Measurements from ENCODE around the gene FMNL2. TPM values are rescaled to one million over a fixed set of nuclear protein-coding genes. Genes with fewer than 3 reads are reported as not detected.

The FMNL2 gene
- polyA plus RNA-seq, 1 donor from 2014 or later: 86.5 TPM

GRCh38 chr2:152546230-152546837 lies 211.4 kb downstream of the FMNL2 start:
- Histone ChIP-seq H3F3A (ENCODE audit: insufficient read depth, low read length, poor library complexity, severe bottlenecking) (no peaks in the 10 kb centered on the region), H2AFZ (ENCODE audit: low read depth, low read length) (no peak overlapping the region), H3K79me2 (replicated peaks; ENCODE audit: insufficient read depth, low read length) (no peaks in the 10 kb centered on the region)

GRCh38 chr2:152548111-152548875 lies 213.3 kb downstream of the FMNL2 start:
- peaks cover 3% of the 10 kb centered on the region for H3K36me3 ChIP-seq (ENCODE audit: insufficient read depth, low read length)
- no peak overlapping the region for H3K4me3 ChIP-seq (ENCODE audit: low read length)
- H4K20me1 ChIP-seq (ENCODE audit: insufficient read depth): no peaks in the 10 kb centered on the region
- no peak overlapping the region for H2AFZ ChIP-seq (ENCODE audit: low read depth, low read length)
- TF ChIP-seq SMC3 (conservative IDR thresholded peaks at IDR 0.05; ENCODE audit: poor library complexity): no peak
- TF ChIP-seq MXI1 (conservative IDR thresholded peaks at IDR 0.05; ENCODE audit: poor library complexity, severe bottlenecking): no peak
- no peak for TF ChIP-seq POLR2AphosphoS5 (IDR thresholded peaks at IDR 0.05)
- TF ChIP-seq TAF1 (IDR thresholded peaks at IDR 0.05; ENCODE audit: low read depth): no peak
- no peak for TF ChIP-seq EZH2 (IDR thresholded peaks at IDR 0.05; ENCODE audit: borderline replicate concordance, insufficient read depth, low read length, poor library complexity, severe bottlenecking)
- TF ChIP-seq, protein P1, sequence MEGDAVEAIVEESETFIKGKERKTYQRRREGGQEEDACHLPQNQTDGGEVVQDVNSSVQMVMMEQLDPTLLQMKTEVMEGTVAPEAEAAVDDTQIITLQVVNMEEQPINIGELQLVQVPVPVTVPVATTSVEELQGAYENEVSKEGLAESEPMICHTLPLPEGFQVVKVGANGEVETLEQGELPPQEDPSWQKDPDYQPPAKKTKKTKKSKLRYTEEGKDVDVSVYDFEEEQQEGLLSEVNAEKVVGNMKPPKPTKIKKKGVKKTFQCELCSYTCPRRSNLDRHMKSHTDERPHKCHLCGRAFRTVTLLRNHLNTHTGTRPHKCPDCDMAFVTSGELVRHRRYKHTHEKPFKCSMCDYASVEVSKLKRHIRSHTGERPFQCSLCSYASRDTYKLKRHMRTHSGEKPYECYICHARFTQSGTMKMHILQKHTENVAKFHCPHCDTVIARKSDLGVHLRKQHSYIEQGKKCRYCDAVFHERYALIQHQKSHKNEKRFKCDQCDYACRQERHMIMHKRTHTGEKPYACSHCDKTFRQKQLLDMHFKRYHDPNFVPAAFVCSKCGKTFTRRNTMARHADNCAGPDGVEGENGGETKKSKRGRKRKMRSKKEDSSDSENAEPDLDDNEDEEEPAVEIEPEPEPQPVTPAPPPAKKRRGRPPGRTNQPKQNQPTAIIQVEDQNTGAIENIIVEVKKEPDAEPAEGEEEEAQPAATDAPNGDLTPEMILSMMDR (IDR thresholded peaks at IDR 0.05; ENCODE audit: poor library complexity, severe bottlenecking): no peak
- TF ChIP-seq RAD21 (conservative IDR thresholded peaks at IDR 0.05): no peak
- no peak for TF ChIP-seq EP300 (conservative IDR thresholded peaks at IDR 0.05; ENCODE audit: poor library complexity, severe bottlenecking)
- TF ChIP-seq, protein P2, sequence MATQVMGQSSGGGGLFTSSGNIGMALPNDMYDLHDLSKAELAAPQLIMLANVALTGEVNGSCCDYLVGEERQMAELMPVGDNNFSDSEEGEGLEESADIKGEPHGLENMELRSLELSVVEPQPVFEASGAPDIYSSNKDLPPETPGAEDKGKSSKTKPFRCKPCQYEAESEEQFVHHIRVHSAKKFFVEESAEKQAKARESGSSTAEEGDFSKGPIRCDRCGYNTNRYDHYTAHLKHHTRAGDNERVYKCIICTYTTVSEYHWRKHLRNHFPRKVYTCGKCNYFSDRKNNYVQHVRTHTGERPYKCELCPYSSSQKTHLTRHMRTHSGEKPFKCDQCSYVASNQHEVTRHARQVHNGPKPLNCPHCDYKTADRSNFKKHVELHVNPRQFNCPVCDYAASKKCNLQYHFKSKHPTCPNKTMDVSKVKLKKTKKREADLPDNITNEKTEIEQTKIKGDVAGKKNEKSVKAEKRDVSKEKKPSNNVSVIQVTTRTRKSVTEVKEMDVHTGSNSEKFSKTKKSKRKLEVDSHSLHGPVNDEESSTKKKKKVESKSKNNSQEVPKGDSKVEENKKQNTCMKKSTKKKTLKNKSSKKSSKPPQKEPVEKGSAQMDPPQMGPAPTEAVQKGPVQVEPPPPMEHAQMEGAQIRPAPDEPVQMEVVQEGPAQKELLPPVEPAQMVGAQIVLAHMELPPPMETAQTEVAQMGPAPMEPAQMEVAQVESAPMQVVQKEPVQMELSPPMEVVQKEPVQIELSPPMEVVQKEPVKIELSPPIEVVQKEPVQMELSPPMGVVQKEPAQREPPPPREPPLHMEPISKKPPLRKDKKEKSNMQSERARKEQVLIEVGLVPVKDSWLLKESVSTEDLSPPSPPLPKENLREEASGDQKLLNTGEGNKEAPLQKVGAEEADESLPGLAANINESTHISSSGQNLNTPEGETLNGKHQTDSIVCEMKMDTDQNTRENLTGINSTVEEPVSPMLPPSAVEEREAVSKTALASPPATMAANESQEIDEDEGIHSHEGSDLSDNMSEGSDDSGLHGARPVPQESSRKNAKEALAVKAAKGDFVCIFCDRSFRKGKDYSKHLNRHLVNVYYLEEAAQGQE (IDR thresholded peaks at IDR 0.05; ENCODE audit: borderline replicate concordance): no peak
- no peaks in the 10 kb centered on the region for H3K27me3 ChIP-seq (ENCODE audit: insufficient read depth, low read depth, low read length)
- no peak overlapping the region for H3K4me2 ChIP-seq (ENCODE audit: low read length)
- no peaks in the 10 kb centered on the region for H3F3A ChIP-seq (ENCODE audit: insufficient read depth, low read length, poor library complexity, severe bottlenecking)
- no peaks in the 10 kb centered on the region for H3K79me2 ChIP-seq (replicated peaks; ENCODE audit: insufficient read depth, low read length)
- H3K9me3 ChIP-seq (ENCODE audit: low read length): no peaks in the 10 kb centered on the region
- H3K9me2 ChIP-seq (ENCODE audit: insufficient read depth, low read length): no peaks in the 10 kb centered on the region
- no peak overlapping the region for H3K27ac ChIP-seq (ENCODE audit: low read length)
- no peak overlapping the region for H3K9ac ChIP-seq (ENCODE audit: low read length)

More at GRCh38 chr2:152546230-152546837, 211.4 kb downstream of the FMNL2 start:
- TF ChIP-seq EP300 (conservative IDR thresholded peaks at IDR 0.05; ENCODE audit: poor library complexity, severe bottlenecking) (no peak), SMC3 (conservative IDR thresholded peaks at IDR 0.05; ENCODE audit: poor library complexity) (no peak)
- Histone ChIP-seq H3K4me3 (ENCODE audit: low read length) (no peak overlapping the region), H3K36me3 (ENCODE audit: insufficient read depth, low read length) (peaks cover 3% of the 10 kb centered on the region), H3K9me3 (ENCODE audit: low read length) (no peaks in the 10 kb centered on the region), H3K9ac (ENCODE audit: low read length) (no peak overlapping the region), H4K20me1 (ENCODE audit: insufficient read depth) (no peaks in the 10 kb centered on the region), H3K4me2 (ENCODE audit: low read length) (no peak overlapping the region), H3K9me2 (ENCODE audit: insufficient read depth, low read length) (no peaks in the 10 kb centered on the region), H3K27ac (ENCODE audit: low read length) (no peak overlapping the region), H3K27me3 (ENCODE audit: insufficient read depth, low read depth, low read length) (no peaks in the 10 kb centered on the region)
